ENCODE measurements around the gene GPR146.
"Not testable (repeated sequence)": the region's sequence is repeated elsewhere in the genome, so short reads cannot be mapped to it uniquely, and the experiment has no call there.

The GPR146 gene

DNA sequence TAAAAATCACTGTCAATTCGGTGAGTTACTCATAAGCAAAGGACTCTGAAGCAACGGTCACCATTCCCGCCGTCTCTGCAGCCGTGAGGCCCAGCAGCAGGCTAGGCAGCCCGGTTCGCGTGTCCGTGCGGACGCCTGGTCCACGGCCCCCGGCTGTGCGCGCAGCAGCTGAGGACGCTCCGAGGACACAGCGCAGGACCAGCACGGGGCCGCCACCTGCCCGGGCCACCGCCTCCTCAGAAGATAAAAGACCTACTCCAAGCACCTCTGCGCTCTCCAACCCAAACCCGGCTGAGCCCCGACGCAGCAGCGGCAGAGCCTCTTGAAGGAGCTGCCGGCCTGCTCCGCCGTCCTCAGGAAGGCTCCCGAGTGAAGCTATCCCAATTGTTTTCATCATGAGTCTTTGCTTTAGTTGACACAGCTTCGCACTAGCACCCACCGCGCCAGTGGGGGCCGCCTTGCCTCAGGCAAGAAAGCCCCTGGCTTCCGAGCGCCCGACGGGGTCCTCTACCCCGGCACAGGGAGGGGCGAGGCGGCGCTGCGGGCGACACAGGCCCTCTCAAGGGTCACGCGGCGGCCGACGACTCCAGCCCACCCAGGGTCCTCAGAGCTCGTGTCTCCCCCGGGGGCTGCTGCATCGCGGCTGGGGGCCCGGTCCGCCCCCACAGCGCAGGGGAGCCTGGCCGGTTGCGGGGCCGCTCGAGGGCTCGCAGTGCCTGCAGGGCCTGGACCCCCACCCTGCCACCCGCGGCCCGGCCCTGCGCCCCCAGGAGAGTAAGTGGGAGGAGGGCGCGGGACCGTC, 16.9 kb upstream of the GPR146 start:
- no peak for DNase-seq

DNA sequence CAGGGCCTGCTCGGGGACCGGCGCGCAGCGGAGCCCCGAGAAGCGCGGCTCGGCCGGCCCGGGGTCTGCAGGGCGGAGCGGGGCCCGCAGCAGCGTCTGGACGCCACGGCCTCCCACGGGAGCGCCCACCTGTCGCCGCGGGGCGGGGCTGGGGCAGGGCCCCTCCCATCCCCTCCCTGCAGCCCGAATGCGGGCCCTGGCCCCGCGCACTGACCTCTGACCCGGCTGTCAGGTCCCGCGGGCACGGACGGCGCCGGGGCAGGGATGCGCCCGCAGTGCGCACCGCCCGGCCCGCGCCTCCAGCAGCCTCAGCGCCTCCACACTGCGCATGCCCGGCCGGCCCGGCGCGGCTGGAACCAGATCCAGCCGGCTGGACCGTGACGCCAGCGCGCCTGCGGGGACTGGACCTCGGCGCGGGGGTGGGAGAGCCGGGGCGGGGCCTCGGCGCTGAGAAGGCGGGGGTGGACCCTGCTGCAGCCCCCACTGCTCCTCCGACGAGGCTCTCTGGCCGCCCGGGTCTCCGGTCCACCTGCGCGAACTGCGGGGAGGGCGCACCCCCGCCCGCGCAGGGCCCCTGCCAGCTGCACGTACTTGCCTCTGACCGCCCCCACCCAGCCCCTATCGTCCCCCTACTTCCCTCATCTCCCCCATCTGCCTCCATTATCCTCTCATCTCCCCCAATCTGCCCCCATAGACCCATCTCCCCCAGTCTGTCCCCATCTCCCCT, 16.1 kb upstream of the GPR146 start:
- peak; percentile 58 for DNase-seq

DNA sequence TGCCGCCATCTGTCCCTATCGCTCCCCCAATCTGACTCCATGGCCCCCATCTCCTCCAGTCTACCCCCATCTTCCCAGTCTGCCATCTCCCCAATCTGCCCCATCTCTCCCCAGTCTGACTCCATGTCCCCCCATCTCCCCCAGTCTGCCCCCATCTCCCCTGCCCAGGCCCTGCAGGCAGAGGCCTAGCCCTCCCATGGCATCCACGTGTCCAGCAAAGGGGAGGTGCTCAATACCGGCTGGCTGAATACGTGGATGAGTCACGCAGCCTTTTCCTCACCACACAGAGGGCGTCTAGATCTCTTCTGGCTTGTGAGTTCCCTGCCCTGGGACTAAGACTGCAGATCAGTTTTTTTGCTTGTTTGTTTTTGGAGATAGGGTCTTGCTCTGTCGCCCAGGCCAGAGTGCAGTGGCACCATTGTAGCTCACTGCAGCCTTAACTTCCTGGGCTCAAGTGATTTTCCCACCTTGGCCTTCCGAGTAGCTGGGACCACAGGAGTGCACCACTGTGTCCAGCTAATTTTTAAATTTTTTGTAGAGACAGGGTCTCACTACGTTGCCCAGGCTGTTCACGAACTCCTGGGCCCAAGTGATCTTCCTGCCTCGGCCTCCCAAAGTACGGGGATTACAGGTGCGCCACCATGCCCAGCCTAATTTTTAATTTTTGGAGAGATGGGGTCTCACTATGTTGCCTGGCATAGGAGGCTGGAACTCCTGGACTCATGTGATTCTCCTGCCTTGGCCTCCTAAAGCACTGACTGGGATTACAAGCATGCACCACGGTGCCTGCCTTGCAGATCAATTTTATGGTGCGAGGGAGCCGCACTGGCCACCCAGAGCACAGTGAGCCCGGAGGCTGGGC, 15.3 kb upstream of the GPR146 start:
- no peak for DNase-seq

DNA sequence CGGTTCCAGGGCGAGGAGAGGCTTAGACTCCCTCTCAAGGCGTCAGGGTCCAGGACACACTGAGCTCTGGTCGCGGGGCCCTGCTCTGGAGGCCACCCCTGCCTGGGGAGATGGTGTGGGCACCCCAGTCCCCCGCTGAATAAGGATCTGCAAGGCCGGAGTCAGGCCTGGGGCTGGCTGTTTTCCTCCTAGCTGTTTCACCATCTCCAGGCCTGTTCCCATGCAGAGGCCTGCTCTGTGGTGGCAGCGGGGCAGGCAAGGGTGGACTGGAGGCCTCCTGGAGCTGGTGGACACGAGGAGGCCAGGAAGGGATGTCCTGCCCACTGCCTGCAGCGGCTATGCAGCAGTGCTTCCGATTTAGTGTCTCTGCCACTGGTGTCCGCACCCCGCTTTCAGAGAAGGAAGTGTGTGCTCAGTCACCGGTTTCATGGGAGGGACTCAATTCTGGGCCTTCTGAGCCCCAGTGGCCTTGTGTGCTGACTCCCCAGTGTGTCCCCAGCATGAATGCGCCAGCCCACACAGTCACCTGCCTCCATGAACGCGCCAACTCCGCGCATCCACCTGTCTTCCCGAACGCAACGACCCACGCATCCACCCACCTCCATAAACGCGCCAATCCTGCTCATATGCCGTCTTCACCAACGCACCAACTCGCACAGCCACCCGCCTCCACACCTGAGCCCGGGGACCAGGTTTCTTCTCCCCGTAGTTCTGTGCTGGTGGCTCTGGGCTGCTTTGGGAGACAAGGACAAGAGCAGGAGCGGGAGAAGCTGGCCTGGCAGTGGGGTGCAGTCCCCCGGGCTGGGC, 14.5 kb upstream of the GPR146 start:
- no peak for DNase-seq

DNA sequence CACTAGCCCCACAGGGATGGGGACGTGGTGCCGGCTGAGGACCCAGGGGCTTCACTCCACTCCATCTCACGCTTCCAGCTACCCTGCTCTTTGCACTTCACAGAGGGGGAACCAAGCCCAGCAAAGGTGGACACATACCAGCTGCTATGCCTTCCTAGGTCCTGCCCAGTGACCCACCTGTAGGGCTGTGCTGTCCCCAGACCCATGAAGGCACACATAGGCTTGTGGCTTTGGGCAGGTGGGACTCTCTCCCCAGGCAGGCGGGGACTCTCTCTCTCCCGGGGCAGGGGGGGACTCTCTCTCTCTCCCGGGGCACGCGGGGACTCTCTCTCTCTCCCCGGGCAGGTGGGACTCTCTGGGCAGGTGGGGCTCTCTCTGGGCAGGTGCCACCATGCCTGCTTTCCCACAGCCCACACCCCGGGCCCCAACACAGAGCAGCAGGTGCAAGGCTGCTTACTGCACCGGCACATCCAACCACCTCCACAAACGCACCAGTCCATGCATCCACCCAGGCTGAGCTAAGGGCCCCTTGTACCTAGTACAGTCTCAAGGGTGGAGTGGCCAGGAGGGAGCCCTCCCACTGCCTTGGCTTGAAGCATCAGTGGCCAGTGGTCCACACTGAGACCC, 13.8 kb upstream of the GPR146 start:
- no peak for DNase-seq

DNA sequence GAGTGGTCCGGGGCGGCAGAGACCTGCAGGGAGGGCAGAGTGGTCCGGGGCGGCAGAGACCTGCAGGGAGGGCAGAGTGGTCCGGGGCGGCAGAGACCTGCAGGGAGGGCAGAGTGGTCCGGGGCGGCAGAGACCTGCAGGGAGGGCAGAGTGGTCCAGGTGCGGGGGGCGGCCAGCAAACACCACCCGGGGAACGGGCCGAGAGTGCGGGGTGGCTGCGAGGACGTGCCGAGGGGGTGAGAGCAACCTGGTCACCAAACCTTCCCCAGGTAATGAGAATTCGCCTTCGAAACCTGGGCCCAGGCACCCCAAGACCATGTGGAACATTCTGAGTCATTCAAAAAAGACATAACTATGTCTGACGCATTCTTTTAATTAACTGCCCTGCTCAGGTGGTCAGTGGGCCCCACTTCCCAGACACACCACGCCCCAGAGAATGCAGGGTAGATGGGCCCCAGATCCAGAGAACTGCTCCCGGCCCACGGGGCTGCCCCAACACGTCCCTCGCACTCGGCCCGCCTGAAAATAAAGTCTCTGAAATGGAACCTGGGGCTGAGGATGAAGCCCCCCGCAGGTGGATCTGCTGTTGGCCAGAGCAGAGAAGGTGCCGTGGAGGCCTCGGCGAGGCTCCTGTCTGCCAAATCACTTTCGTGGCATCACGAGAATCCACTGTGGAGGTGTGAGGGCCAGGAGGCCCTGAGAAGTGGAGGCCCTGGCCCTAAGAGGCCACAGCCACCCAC, 12.5 kb upstream of the GPR146 start:
- no peak for DNase-seq

DNA sequence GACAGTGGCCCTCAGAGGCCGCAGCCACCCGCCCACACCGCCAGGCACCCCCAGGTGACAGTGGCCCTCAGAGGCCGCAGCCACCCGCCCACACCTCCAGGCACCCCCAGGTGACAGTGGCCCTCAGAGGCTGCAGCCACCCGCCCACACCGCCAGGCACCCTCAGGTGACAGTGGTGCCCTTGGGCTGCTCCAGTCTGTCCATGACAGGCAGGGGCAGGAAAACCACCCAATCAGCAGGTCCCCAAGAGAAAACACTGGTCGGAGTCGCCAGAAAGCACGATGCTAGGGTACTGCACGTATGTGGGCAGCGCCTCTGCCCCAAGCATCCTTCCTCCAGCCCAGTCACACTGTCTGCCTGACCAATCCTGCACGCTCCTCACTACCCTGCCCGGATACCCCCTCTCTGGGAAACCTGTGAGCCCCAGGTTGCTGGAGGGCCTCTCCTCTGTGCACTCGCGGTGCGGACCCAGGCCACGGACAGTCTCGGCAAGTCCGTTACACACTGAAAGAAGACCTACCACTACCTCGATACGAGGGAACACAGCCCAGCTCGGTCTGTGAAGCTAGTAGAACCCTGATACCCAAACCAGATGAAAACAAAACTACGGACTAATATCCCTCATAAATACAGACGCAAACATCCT, 11.7 kb upstream of the GPR146 start:
- DNase-seq: no peak

DNA sequence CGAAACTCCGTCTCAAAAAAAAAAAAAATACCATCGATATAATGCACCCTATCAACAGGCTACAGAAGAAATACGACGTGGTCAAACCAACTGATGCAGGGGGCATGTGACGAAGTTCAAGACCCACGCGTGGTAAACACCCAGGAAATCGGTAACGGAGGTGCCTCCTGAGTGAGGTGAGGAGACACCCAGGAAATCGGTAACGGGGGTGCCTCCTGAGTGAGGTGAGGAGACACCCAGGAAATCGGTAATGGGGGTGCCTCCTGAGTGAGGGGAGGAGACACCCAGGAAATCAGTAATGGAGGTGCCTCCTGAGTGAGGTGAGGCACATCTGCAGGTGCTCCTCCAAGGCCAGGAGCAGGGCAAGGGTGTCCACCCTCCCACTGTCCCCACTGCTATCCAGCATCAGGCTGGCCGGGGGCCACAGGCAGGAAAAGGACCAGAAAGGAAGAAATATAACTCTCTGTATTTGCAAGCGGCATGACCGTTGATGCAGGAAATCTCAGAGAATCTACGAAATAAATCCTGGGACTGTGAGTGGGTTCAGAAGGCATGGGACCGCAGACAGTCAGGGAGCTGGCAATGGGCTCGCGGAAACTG, 10.7 kb upstream of the GPR146 start:
- DNase-seq: no peak

DNA sequence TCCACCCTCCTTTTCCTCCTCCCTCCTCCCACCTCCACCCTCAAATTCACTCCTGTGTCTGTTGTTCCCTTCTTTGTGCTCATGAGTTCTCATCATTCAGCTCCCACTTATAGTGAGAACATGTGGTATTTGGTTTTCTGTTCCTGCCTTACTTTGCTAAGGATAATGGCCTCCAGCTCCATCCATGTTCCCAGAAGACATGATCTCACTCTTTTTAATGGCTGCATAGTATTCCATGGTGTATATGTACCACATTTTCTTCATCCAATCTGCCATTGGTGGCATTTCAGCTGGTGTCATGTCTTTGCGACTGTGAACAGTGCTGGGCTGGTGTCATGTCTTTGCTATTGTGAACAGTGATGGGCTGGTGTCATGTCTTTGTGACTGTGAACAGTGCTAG, 9.6 kb upstream of the GPR146 start:
- not testable (repeated sequence) for DNase-seq

DNA sequence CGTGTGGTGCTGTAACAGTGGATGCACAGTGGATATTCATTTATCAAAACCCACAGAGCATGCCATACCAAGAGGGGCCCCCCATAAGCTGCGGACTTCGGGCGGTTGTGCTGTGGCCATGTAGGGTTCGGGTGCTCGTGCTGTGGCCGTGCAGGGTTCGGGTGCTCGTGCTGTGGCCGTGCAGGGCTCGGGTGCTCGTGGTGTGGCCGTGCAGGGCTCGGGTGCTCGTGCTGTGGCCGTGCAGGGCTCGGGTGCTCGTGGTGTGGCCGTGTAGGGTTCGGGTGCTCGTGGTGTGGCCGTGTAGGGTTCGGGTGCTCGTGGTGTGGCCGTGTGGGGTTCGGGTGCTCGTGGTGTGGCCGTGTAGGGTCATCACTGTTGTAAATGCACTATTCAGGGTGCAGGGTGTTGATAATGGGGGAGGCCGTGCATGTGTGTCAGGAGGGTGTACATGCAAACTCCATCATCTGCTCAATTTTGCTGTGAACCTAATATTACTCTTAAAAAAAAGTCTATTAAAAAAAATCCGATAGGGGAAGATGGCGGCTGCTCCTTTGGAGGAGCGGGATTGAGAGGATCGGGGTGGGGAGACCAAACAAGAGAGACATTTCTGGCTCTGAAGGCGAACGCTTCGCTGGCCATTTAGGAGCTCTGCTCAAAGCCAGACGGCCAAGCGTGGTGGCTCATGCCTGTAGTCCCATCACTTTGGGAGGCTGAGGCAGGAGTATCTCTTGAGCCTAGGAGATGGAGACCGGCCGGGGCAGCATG, 8.0 kb upstream of the GPR146 start:
- DNase-seq: not testable (repeated sequence)

DNA sequence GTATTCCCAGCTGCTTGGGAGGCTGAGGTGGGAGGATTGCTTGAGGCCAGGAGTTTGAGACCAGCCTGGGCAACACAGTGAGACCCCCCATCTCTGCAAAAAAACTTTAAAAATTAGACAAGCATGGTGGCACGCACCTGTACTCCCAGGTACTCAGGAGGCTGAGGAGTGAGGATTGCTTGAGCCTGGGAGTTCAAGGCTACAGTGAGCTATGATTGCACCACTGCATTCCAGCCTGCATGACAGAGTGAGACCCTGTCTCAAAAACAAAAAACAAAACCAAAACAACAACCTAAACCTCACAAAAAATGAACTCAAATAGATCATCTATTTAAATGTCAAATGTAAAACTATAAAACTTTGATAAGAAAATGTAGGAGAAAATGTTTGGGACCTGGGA, 4.1 kb upstream of the GPR146 start:
- DNase-seq: not testable (repeated sequence)

DNA sequence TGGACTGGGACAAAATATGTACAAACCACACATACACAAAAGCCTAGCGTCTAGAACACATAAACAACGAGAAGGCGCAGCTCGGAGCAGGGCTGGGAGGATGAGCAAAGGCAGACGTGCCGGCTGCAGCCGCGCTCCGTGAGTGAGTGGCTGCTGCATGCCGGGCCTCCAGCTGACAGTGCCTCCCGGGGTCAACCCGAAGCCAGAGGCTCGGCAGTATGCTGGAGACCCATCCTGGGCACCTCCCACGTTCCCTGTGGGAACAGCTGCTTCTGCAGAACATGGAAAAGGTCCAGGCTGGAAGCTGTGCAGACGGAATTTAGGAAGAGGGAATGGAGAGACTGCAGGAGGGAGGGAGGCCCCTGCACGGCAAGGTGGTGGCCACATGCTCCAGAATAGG, 3.6 kb upstream of the GPR146 start:
- DNase-seq: no peak

DNA sequence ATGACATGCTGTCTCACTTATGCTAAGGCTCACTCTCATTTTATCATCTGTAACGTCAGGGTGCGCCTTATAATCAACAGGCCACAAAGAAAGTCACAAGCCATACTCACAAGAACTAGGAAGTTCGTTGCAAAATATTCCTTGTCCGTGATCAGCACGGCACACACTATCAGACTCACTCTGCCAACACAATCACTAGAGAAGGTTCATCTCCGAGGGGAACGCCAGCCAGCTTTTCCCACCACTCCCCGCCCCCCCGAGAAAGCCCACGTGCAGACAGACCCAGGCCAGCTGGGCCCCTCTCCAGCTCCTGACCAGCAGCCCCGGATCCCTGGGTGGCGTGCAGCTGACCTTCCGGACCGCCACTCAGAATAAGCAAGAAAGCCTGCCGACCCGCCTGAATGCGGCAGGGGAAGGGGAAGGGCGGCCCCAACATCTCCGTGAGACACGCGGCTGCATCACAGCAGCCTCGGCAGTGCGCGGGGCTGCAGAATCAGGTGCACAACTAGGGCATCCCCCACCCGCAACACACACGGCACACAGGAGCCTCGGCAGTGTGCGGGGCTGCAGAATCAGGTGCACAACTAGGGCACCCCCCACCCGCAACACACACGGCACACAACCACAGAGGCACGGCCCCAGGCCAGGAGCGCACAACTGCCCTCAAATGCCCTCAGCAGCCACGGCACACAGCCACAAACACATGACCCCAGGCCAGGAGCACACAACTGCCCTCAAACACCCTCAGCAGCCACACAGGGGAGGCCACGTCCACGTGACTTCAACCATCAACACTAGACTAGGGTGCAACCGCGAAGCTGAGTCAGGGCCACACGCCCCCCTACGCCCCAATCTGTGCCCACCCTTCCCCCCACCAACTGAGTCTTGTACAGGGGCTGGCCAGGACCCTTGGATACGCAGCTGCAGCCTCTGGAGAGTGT, 2.5 kb upstream of the GPR146 start:
- DNase-seq: no peak

DNA sequence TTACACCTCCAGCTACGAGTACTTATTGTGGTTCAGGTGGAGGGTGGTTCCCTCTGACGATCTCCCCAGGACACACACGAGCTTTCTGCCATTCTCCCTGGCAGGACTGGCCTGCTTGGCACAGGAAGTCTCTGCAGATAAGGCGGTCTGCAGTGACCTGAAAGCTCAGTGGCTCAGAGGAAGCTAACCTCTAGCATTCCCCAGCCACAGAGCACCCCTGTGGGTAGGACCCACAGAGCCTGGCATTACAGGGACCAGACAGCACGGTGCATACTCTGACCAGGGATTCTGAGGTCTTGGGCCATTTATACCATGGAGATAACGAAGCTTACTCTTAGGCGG, 1.9 kb upstream of the GPR146 start:
- DNase-seq: no peak

DNA sequence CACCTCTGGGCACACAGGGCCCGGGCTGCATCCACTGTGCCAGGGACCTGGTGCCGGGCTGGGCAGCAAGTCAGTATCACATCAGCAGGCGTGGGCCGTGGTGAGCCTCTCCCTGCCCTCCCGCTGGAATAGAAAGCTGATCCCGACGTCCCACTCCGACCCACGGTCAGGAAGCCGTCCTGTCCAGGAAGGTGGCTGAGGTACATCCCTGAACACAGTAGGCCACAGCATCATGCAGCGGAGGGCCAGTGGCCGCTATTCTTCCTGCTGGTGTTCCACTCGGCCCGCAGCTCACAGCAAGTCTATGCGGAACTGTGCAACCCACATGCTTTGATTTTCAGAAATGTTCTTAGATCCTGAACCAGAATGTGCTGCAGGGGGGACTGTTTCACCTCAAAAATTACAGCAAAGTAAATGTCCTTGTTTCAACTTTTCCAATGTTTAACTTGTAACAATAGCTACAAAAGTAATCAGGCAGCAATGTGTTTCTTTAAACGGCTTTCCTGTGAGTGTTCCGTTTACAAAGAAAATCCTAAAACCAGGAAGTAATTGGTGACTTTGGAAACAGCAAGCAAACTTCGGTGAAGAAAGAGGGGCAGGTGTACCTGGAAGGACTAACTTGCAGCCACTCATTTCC, 676 bp upstream of the GPR146 start:
- DNase-seq: no peak

DNA sequence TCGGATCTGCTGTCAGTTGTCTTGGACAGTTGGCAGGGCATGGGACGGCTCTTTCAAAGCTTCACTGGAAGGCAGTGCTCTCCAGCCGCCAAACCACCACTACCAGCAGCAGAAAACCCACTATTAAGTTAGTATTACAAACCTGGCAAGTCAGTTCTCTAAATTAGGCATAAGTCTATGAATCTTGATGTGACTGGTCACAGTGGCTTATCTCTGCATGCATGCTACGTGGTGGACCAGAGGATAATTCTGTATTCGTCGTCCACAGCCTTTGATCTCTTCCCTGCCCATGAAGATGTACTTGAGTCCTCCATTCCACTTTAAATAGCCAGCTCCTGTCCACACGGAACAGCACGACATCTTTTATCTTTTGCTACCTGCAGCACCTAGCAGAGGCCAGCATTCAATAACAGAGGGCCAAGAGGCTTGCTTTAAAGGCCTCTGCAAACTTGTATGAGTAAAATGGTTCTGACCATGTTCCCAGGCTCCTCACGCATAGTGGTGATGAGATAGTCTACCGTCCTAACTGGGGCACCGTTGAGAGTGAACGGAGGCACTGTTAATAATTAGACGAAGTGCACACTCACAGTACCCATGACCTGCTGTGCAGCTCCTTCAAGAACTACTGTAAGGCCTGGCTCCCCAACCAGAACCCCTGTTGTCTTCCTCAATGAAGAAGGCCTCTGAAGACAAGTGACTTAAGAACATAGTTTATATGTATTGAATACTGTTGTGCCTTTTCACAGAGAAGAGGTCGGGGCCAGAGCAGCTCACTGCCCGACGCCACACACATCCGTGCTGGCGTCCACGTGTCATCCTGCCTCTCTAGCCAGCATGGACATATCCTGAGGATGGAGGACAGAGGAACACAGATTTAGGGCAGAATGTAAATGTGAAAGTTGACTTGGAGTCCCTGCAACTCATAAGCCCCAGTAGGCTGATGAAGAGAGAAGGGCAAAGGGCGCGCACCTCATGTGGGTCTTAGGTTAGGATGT, 1.0 kb downstream of the GPR146 start:
- no peak for DNase-seq

Measured in NCI-H2171 (cell line).